GM21528 (cell line): ENCODE data around the gene SYNDIG1.

Experiments used
- ATAC-seq: cut with Tn5 transposase; IDR thresholded peaks from one replicate; pipeline ENCODE4 v1.9.1; 2021; ENCODE audit warnings: mild to moderate bottlenecking, moderate library complexity; ENCODE audit not compliant: unreplicated experiment, low FRiP score

The SYNDIG1 gene

DNA sequence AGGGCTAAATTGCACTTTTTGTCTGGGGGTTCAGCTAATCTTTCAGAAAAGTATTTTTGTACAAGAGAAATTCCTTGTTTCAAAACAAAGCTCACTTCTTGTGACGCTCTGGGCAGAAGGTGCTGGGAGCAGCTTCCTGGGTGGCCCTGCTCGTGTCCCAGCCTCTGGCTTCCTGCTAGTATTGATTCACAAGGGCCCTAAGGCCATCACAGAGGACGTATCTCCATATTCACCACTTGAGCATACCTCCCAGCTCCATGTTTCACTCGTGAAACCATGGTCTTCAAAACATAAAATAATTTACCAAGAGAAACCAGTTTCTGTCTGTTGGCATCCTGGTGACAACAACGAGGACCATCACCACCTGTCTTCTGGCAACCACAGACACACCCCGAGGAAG is 49.1 kb downstream of the SYNDIG1 start:
- ATAC-seq, result no peak

DNA sequence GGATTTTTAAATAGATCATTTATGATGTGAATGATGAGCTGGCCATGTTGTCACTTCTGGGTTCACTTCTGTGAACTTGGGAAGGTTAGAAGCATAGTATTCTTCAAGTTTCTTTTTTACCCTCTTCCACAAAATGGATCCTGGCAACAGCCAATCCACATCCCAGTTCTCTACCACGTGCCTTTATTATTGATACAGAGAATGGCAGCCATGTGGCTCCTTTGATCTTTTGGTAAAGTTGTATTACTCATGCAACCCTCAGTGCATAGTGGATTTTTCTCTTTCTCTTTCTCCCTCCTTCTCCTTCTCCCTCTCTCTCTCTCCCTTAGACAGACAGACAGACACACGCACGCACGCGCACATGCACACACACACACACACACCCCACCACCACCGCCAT is 50.0 kb downstream of the SYNDIG1 start:
- no peak for ATAC-seq

DNA sequence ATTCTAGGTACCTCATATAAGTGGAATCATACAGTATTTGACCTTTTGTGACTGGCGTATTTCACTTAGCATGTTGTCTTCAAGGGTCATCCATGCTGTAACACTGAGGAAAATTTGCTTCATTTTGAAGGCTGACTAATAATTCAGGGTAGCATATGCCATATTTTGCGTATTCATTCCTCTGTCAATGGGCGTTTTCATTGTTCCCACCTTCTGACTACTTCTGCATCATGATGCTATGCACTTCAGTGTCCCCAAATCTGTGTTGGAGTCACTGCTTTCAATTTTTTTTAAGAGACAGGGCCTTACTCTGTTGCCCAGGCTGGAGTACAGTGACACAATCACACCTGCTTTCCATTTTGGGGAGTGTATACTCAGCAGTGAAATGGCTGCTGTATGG is 51.6 kb downstream of the SYNDIG1 start:
- ATAC-seq, result no peak

DNA sequence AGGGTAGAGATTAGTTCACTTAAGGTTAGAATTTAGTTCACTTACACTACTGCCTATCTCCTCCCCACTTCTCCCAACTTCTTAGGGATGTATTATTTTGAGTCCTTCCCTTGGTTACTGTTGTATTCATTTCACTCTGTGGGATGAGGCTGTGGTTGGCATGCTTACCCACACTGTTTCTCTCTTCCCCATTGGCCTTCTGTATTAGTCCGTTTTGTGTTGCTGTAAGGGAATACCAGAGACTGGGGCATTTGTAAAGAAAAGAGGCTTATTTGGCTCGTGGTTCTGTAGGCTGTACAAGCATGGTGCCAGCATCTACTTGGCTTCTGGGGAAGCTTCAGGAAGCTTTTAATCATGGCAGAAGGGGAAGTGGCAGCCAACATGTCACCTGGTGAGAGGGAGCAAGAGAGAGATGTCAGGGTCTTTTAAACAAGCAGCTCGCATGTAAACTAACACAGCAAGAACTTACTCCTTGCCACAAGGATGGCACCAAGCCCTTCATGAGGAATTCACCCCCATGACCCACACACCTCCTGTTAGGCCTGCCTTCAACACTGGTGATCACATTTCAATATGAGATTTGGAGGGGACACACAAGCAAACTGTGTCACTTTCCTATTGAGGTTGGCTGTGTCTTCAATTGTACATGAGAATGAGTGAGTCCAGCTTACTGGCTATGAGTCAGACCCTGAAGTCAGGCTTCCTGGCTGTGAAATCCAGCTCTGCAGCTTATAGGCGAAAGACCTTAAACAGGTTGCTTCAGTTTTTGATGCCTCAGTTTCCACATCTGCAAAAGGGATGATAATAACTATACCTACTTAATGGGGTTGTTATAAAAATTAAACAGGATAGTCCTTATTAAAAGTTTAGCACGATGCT is 53.3 kb downstream of the SYNDIG1 start:
- ATAC-seq, result no peak

DNA sequence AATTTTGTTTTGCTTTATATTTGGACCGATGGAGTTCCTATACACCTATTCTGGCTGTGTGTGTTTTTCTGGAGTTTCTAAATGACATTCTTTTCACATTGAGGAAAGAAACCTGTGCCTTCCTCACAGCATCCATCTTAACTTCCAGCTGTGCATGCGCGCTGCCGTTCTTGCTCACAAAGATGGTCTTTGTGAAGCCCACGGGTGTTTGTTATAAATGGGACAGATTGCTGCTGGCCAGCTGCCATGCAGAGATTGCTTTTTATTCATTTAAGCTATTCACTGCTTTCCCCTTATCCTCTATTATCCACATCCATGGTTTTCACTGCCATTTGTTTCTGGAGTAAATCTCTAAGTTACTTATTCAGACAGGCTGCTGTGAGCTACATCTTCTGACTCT is 54.2 kb downstream of the SYNDIG1 start:
- ATAC-seq, result no peak

DNA sequence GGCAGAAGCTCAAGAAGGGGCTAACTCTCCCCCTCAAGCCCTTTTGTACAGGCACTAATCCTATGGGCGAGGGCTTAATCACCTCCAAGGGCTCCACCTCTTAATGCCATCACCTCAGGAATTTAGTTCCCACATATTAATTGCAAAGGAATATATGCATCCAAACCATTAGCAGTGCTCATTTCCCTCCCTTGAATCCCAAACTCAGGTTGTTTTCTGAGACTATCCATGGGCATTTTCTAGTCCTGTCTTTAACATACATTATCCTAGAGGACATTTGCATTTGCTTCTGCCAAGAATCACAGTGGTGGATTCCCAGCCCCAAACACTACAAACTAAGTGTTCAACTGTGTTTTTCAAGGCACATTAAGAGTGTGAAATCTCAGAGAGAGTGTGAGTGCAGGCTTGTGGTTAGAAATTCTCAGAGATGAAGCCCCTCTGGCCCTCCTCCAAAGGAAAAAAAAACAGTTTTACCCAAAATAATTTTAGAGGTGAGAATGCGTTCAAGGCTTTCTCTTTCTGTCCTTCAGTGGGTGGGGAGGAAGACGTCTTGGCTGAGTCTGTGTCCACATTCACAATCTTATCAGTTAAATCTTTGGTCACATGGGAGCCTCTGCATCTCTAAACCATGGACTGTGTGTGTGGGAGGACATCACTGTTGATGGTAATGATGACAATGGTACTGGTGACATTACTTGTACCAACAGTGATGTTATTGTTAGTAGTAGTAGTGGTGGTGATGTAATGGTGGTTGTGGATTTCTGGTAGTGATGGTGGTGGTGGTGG is 59.3 kb downstream of the SYNDIG1 start:
- ATAC-seq, result no peak

DNA sequence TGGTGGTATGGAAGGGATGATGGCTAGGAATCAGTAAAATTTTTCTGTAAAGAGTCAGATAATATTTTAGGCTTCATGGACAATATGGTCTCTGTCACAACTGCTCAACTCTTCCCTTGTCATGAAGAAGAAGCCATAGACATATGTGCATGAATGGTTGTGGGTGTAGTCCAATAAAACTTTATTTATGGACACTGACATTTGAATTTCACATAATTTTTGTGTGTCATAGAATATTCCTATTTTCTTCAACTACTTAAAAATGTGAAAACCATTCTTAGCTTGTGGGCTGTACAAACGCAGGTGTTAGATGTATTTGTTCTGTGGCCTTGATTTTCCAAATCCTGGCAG is 59.9 kb downstream of the SYNDIG1 start:
- ATAC-seq, result no peak

DNA sequence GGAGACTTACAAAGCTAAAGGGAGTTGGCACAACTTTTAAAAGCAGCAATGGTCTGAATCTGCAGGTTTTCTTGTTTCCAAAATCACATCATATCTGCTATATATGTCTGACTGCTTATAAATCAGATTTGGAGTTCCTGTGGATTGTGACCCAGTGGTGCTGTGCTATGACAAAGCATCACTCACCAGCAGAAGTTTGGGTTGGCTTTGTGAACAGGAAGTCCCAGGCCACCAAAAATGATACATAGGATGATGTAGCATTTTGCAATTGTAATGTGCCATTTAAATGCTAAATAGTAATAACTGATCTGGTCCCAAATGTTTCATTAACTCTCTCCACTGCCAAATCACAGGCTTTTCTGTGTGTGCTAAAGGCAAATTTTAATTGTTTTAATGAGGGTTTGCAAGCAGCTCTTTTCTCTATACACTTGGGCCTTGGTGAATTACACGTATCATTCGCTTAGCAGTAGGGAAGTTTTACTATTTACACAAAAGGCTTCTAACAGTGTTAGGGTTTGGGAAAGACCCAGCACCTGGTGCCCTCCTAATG is 60.8 kb downstream of the SYNDIG1 start:
- no peak for ATAC-seq

DNA sequence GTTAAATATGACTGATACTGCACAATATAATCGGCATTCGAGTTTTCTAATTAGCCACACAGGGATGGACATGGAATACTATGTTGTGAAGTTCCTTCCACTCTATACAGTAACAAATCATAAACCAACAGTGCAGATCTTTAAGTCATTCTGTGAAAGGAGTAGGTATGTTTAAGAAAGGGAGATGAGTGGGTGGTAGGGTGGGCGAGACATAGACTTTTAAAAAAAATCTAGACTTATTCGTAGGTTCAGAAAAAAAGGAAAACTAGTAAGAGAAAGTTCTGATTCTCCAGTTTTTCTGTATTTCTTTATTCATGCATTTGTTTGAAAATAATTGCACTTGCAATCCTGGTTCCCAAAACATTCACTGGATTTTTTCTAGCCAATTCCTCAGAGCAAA is 61.8 kb downstream of the SYNDIG1 start:
- no peak for ATAC-seq

DNA sequence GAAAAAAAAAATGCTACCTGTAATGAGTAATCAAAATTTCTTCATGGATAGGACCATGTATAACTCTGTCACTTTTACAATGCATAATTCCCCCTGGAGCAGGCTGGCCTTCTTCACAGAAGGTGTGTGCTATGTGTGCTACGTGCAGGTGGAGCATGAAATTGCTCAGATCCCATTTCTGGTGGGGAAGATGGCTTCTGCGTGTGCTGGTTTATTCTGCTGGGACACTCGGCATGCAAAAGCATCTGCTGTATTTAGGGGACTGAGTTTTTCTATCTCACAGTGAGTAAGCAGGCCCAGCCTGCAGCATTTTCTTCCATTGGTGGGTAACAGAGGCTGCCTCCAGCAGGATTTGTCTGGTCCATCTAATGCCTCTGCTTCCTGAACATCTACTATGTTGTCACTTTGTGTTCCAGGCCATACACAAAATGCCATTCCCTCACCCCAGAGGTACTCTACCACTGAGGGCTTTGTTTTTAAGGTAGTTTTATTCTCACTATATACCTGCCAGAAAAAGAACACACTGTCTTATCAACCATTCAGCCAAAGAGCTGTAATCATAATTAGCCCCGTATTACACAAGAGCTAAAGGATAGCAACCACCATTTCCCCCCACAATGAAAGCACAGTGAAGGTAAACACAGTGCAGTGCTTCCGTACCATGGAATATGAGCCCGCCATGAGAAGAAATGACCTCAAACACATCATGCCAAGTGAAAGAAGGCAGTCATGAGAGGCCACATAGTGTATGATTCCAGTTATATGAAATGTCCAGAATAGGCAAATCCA is 62.4 kb downstream of the SYNDIG1 start:
- no peak for ATAC-seq

DNA sequence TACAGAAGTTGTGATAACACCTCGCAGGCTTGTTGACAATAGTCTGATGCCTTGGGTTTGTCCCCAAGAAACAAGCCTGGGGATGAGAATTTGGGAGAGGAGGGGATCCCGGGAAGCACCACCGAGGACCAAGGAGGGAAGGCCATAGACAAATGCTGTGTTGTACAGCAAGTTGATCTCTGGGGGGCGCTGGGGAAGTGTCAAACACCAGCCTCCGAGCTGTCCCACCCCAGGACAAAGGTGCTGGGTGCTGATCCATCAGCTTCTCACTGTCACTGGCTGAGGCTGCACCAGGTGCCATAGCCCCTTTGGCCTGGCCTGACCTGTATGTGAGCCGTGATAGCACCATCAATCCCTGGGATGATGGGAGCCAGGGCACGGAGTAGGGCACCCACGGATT is 64.0 kb downstream of the SYNDIG1 start:
- no peak for ATAC-seq

DNA sequence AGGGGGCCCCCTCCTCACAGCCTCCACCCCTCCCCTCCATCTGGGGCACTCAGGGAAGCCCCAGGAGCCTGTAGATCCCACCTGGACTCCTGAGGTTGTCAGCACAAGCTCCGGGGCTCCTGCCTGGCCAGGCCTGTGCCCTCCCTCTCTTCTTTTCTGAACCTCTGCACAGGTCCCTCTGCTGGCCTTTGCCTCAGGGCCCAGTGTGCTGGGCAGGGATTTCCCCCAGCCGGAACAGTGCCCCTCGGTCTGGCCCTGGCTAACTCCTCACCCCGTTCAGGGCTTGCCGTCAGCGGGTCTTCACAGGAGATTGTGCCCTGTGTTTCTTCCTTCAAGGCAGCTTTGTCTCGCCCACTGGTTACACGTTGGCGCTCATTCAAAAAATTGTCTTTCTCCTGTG is 64.9 kb downstream of the SYNDIG1 start:
- ATAC-seq, result no peak

DNA sequence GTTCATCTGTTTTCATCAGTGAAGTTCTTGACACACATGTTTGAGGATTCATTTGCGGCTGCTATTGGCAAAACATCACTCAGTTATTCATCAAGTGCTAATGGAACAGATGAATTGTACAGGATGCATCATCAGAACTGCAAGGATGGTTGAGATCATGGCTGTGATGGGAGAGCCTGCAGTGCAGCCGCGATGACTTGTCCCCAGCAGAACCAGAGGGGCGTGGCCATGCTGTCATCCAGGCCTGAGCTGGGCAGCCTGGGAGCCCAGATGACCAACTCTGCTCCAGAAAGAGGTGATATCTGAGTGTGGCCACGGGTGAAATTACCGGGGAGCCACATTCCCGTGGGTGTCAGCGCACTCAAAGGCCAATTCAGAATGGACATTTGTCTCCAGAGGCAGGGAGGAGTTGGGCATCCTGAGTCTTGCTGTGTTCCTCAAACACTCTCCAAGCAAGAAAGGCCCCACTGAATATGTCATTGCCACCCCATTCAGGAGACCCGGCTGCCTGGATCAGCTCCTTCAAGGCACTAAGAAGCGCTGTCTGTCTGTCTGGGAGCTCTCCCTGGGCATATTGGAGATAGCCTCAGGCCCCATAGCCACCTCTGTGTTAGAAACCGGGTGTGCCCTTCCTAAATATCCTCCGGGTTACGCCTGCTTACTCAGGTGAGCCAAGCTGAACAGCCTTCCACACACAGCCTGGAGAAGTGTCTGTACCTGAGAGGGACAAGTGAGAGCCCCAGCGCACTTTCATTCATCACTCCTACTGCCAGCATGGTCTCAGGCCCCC is 66.7 kb downstream of the SYNDIG1 start:
- ATAC-seq, result no peak

DNA sequence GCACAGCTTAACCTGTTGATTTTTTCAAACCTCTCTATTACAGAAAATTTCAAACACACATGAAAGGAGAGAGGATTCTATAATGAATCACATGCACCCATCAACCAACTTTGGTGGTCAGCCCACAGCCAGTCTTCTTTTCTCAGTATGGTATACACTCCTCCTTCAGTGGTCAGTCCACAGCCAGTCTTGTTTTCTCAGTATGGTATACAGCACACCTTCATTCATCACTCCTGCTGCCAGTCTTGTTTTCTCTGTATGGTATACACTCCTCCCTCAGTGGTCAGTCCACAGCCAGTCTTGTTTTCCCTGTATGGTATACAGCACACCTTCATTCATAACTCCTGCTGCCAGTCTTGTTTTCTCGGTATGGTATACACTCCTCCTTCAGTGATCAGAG is 67.8 kb downstream of the SYNDIG1 start:
- ATAC-seq, result no peak

DNA sequence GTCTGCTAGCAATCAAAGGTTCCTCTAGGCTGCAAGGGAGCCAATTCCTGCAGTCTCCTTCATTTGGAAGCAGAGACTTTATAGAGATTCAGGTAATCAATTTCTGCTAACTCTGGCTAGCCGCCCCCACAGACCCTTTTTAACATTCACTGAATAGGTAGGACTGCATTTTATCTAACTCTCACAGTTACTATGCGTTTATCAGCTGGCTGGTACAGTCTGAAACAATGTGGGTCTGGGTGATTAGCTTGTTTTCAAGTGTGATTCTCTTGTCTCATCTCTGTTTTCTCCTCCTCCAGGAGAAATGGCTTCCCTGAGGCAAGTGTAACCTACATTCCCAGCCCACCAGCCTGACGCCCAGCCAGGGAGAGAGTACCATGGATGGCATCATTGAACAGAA is 73.3 kb downstream of the SYNDIG1 start:
- ATAC-seq, result no peak

DNA sequence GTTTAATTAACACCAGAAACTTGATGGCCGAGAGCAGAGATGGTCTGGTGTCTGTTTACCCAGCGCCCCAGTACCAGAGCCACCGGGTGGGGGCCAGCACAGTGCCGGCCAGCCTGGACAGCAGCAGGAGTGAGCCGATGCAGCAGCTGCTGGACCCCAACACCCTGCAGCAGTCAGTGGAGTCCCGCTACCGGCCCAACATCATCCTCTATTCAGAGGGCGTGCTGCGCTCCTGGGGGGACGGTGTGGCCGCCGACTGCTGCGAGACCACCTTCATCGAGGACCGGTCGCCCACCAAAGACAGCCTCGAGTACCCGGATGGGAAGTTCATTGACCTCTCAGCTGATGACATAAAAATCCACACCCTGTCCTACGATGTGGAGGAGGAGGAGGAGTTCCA is 73.7 kb downstream of the SYNDIG1 start:
- no peak for ATAC-seq

DNA sequence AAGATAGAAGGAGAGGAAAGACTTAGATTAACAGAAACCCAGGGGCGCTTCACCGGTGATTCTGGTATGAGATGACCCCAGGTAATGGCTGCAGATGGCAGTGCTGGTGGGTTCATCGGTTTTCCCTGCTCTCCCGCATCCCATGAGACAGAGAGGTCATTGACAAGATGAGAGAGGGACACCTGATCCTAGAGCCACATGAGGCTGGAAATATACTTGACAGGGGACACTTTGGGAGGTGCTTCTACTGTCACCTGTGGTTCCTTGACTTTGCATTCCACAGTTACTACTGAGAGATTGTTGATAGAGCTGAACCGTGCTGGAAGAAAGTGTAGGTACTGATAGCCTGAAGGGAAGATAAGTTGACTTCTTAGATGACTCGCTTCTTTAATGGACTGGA is 74.3 kb downstream of the SYNDIG1 start:
- ATAC-seq, result no peak

DNA sequence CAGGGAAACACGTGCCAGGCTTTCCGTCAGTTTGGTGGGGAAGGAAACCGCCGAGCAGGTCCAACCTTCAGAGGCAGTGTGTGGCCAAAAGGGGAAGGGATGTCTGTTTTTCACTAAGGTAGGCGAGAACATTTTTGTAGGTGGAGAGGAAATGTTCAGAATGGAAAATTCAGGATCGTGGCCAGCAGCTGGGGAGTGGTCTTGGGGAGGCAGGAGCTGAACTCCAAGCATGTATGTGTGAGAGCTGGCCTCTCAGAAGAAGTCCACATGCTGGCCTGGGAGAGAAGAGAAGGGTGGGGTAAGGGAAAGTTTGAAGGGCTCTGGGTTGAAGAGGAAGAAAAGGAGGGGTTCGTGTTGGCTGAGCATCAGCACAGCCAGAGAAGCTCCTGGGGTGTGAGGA is 74.9 kb downstream of the SYNDIG1 start:
- no peak for ATAC-seq

DNA sequence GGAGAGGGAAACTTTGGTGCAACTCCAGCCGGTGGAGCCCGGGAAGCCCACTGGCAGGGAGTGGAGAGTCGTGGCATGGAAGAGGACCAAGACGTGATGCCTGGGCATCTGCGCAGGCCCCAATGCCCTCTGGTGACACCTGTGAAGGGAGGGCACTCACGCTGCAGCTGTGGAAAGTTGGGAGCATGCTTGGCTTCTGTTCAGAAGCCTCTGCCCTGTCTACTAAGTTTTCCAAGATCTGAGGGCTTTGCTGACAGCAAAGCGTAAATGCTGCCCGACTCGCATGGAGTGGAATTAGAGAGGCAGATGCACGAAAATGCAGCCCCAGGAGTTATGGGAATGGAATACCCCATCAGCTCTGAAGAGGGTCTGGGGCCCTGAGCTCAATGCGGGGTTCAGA is 75.7 kb downstream of the SYNDIG1 start:
- ATAC-seq, result no peak

DNA sequence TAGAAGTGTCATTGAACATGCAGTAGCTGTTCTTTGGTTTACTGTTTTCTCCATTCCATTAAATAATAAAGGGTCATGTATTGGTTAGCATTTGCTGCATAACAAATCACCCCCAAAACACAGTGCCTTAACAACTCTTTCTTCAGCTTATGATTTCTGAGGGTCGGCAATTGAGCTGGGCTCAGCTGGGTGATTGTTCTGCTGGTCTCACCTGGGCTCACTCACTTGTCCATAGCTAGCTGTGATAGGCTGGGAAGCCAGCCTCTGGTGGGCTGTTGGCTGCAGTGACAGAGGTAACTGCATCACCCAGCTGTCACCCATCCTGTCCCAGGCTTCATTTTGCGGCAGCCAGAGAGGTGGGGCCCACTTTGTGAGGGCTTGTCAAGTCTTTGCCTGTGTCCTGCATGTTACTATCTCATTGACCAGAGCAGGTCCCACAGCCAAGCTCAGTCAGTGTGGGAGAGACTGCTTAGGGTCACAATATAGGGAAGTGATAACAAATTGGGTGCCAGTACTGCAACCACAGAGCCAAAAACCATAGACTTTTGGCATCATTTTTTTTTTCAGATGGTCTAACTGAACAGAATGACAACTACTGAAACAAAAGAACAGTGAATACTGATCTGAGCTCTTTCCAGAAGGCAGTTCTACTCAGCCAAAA is 76.9 kb downstream of the SYNDIG1 start:
- no peak for ATAC-seq
